ENCODE data around the gene SH3BGRL2.

GRCh38 chr6:79719248-79719960 is 88.3 kb downstream of the SH3BGRL2 start:
- TF ChIP-seq POLR2AphosphoS5 (IDR thresholded peaks at IDR 0.05; ENCODE audit: low read depth, low read length), result no peak
- no peak for TF ChIP-seq CTCF (IDR thresholded peaks at IDR 0.05; ENCODE audit: control extremely low read depth in 1 of 3, insufficient read depth in 1 of 3, low read depth in 1 of 3, low read length in 3 of 3)
- no peak for TF ChIP-seq KDM1A (IDR thresholded peaks at IDR 0.05; ENCODE audit: borderline replicate concordance, low read length)
- TF ChIP-seq EZH2 (IDR thresholded peaks at IDR 0.05; ENCODE audit: low read depth, low read length, severe bottlenecking), result no peak
- no peak for TF ChIP-seq ASH2L (IDR thresholded peaks at IDR 0.05; ENCODE audit: low read length)
- TF ChIP-seq MAX (IDR thresholded peaks at IDR 0.05), result no peak
- TF ChIP-seq RAD21 (IDR thresholded peaks at IDR 0.05 in 1 of 2, conservative IDR thresholded peaks at IDR 0.05 in 1 of 2; ENCODE audit: low read depth in 2 of 2, low read length in 2 of 2), result no peak
- TF ChIP-seq SUZ12 (IDR thresholded peaks at IDR 0.05; ENCODE audit: low read length), result no peak
- TF ChIP-seq RXRA (IDR thresholded peaks at IDR 0.05; ENCODE audit: insufficient read depth, low read depth, low read length), result no peak
- TF ChIP-seq YY1 (IDR thresholded peaks at IDR 0.05; ENCODE audit: low read depth, low read length), result no peak

Data from H1 (cell line).